H9 (cell line): ENCODE measurements around the gene MYCBP2. TPM values are rescaled to one million over a fixed set of nuclear protein-coding genes. Genes with fewer than 3 reads are reported as not detected.

ENCODE experiments used
- DNase-seq: peaks from one replicate; pipeline ENCODE4 v3.0.0-alpha.2; 2017
- H2AFZ ChIP-seq: one replicate; pipeline ENCODE4 v1.6.1; 2013; ENCODE audit warnings: mild to moderate bottlenecking, low read length, control low read depth, moderate library complexity
- H2AK5ac ChIP-seq: 2 replicates; pipeline ENCODE4 v1.6.1; 2013; ENCODE audit warnings: low read length, control low read depth, mixed read lengths; ENCODE audit not compliant: insufficient read length
- H2BK120ac ChIP-seq: one replicate; pipeline ENCODE4 v1.6.1; 2013; ENCODE audit warnings: low read depth, mild to moderate bottlenecking, low read length, control low read depth, inconsistent platforms; ENCODE audit not compliant: poor library complexity, severe bottlenecking
- H2BK12ac ChIP-seq: 2 replicates; pipeline ENCODE4 v1.6.1; 2013; ENCODE audit warnings: low read length, control low read depth, mixed read lengths, low read depth; ENCODE audit not compliant: insufficient read length
- H2BK15ac ChIP-seq: 2 replicates; pipeline ENCODE4 v1.6.1; 2013; ENCODE audit warnings: low read depth, low read length, control low read depth
- H2BK20ac ChIP-seq: one replicate; pipeline ENCODE4 v1.6.1; 2013; ENCODE audit warnings: low read depth, mild to moderate bottlenecking, low read length, control low read depth, inconsistent platforms; ENCODE audit not compliant: poor library complexity, severe bottlenecking
- H2BK5ac ChIP-seq: 2 replicates; pipeline ENCODE4 v1.6.1; 2013; ENCODE audit warnings: low read length, control low read depth, mixed read lengths; ENCODE audit not compliant: insufficient read length
- H3K14ac ChIP-seq: 2 replicates; pipeline ENCODE4 v1.6.1; 2013; ENCODE audit warnings: low read length, control low read depth; ENCODE audit not compliant: insufficient read depth
- H3K18ac ChIP-seq: 2 replicates; pipeline ENCODE4 v1.6.1; 2013; ENCODE audit warnings: low read depth, mild to moderate bottlenecking, mixed read lengths, low read length, control low read depth; ENCODE audit not compliant: insufficient read length
- H3K23ac ChIP-seq: 2 replicates; pipeline ENCODE4 v1.6.1; 2013; ENCODE audit warnings: low read length, control low read depth, mixed read lengths, low read depth; ENCODE audit not compliant: insufficient read length
- H3K23me2 ChIP-seq: 2 replicates; pipeline ENCODE4 v1.6.1; 2013; ENCODE audit warnings: low read depth, mild to moderate bottlenecking, mixed read lengths, low read length, control low read depth; ENCODE audit not compliant: insufficient read length, poor library complexity, severe bottlenecking
- H3K27ac ChIP-seq: 2 replicates; pipeline ENCODE4 v1.5.1; 2013; ENCODE audit warnings: low read length, control low read depth, mixed read lengths, low read depth; ENCODE audit not compliant: insufficient read length
- H3K27me3 ChIP-seq: 2 replicates; pipeline ENCODE4 v1.6.1; 2013; ENCODE audit warnings: low read length, control low read depth, inconsistent platforms; ENCODE audit not compliant: insufficient read depth
- H3K4ac ChIP-seq: 2 replicates; pipeline ENCODE4 v1.6.1; 2013; ENCODE audit warnings: low read depth, mild to moderate bottlenecking, control low read depth, inconsistent platforms, low read length, moderate library complexity
- H3K4me1 ChIP-seq: 2 replicates; pipeline ENCODE4 v1.6.1; 2013; ENCODE audit warnings: low read length, control low read depth, inconsistent platforms; ENCODE audit not compliant: insufficient read depth
- H3K4me2 ChIP-seq: 2 replicates; pipeline ENCODE4 v1.6.1; 2013; ENCODE audit warnings: low read length, control low read depth, mixed read lengths; ENCODE audit not compliant: insufficient read length, insufficient read depth
- H3K56ac ChIP-seq: 2 replicates; pipeline ENCODE4 v1.6.1; 2013; ENCODE audit warnings: low read depth, mild to moderate bottlenecking, mixed read lengths, low read length, control low read depth; ENCODE audit not compliant: insufficient read length
- H3K79me1 ChIP-seq: 2 replicates; pipeline ENCODE4 v1.6.1; 2013; ENCODE audit warnings: low read depth, mild to moderate bottlenecking, moderate library complexity, low read length, control low read depth, inconsistent platforms; ENCODE audit not compliant: insufficient read depth, poor library complexity, severe bottlenecking
- H3K79me2 ChIP-seq: 2 replicates; pipeline ENCODE4 v1.6.1; 2013; ENCODE audit warnings: low read length, control low read depth, inconsistent platforms; ENCODE audit not compliant: insufficient read depth
- H3K9ac ChIP-seq: 2 replicates; pipeline ENCODE4 v1.6.1; 2013; ENCODE audit warnings: low read length, control low read depth, mixed read lengths; ENCODE audit not compliant: insufficient read length; ENCODE audit errors: extremely low read depth
- H3K9me3 ChIP-seq: one replicate; pipeline ENCODE4 v1.6.1; 2013; ENCODE audit warnings: low read depth, low read length, inconsistent platforms; ENCODE audit not compliant: control insufficient read depth
- H3T11ph ChIP-seq: one replicate; pipeline ENCODE4 v1.6.1; 2013; ENCODE audit warnings: mild to moderate bottlenecking, low read length, control low read depth, inconsistent platforms
- H4K20me1 ChIP-seq: one replicate; pipeline ENCODE4 v1.6.1; 2013; ENCODE audit not compliant: control insufficient read depth, insufficient read length, insufficient read depth
- H4K5ac ChIP-seq: 2 replicates; pipeline ENCODE4 v1.6.1; 2013; ENCODE audit warnings: low read depth, mild to moderate bottlenecking, mixed read lengths, low read length, control low read depth; ENCODE audit not compliant: insufficient read length
- H4K8ac ChIP-seq: replicated peaks from 2 replicates; pipeline ENCODE4 v1.6.1; 2013; ENCODE audit warnings: low read length, control low read depth, mixed read lengths, low read depth; ENCODE audit not compliant: insufficient read length
- H4K91ac ChIP-seq: 2 replicates; pipeline ENCODE4 v1.6.1; 2013; ENCODE audit warnings: low read depth, mild to moderate bottlenecking, moderate library complexity, mixed read lengths, low read length, control low read depth; ENCODE audit not compliant: insufficient read length
- H3K27ac Mint-ChIP-seq, 3 experiments: 2 replicates in 2 of 3; 3 replicates in 1 of 3; pipeline ENCODE4 v1.8.0; 2020 to 2021; ENCODE audit warnings: mixed read lengths in 3 of 3, mild to moderate bottlenecking in 1 of 3, moderate library complexity in 1 of 3
- H3K27me3 Mint-ChIP-seq: 2 replicates; pipeline ENCODE4 v1.8.0; 2021; ENCODE audit warnings: low read depth, mild to moderate bottlenecking, moderate library complexity, mixed read lengths
- H3K36me3 Mint-ChIP-seq, 3 experiments: 2 replicates in 2 of 3; 3 replicates in 1 of 3; pipeline ENCODE4 v1.8.0; 2020 to 2021; ENCODE audit warnings: low read depth in 3 of 3, mixed read lengths in 3 of 3; ENCODE audit not compliant: insufficient read depth in 1 of 3
- H3K4me1 Mint-ChIP-seq, 2 experiments: 2 replicates each; pipeline ENCODE4 v1.8.0; 2020; ENCODE audit warnings: mixed read lengths in 2 of 2
- H3K4me3 Mint-ChIP-seq, 2 experiments: 2 replicates in 1 of 2; 3 replicates in 1 of 2; pipeline ENCODE4 v1.8.0; 2020 to 2021; ENCODE audit warnings: mild to moderate bottlenecking in 2 of 2, mixed read lengths in 2 of 2, moderate library complexity in 1 of 2
- H3K9me3 Mint-ChIP-seq, 2 experiments: 2 replicates in 1 of 2; 3 replicates in 1 of 2; pipeline ENCODE4 v1.8.0; 2020; ENCODE audit warnings: mild to moderate bottlenecking in 2 of 2, mixed read lengths in 2 of 2, moderate library complexity in 1 of 2
- CTCF ChIP-seq: fragments of 200-600 bp; sonication (generic); conservative IDR thresholded peaks from 3 replicates; pipeline ENCODE4 v1.8.0; 2021; ENCODE audit warnings: antibody characterized with exemption, mild to moderate bottlenecking
- whole genome bisulfite sequencing: extraction: QIAGEN DNeasy Blood & Tissue Kit; methylation state at CpG from one replicate; pipeline ENCODE4 v1.1.7; 2013; ENCODE audit warnings: missing lambda C conversion rate, low lambda C conversion rate, mixed read lengths; ENCODE audit not compliant: insufficient read length; ENCODE audit errors: extremely low coverage; 5-methylcytosine and 5-hydroxymethylcytosine counted together
- total RNA-seq: library from RNA; stranded (reverse); gene quantifications from 2 replicates; pipeline ENCODE4 v1.2.1, GENCODE V29; 2021

The MYCBP2 gene
- total RNA-seq, 1 experiment from 2014 or later, result 32.0 TPM

DNA sequence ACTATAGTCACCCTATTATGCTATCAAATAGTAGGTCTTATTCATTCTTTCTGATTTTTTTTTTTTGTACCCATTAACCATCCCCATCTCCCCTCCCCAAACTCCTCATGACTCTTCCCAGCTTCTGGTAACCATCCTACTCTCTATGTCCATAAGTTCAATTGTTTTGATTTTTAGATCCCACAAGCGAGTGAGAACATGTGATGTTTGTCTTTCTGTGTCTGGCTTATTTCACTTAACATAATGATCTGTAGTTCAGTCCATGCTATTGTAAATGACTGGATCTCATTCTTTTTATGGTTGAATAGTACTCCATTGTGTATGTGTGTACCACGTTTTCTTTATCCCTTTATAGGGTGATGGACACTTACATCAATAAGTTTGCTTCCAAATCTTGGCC lies 4.5 kb upstream of the MYCBP2 start:
- H3K56ac ChIP-seq, result no peak overlapping the region
- H3K18ac ChIP-seq, result no peak overlapping the region
- H3K79me1 ChIP-seq, result no peaks in the 10 kb centered on the region
- H3K14ac ChIP-seq, result no peak overlapping the region
- no peaks in the 10 kb centered on the region for H3K36me3 Mint-ChIP-seq
- no peak overlapping the region for H4K5ac ChIP-seq
- no peaks in the 10 kb centered on the region for H4K20me1 ChIP-seq
- no peak overlapping the region for H3K4me2 ChIP-seq
- no peak overlapping the region for H3K23ac ChIP-seq
- no peak overlapping the region for H2BK20ac ChIP-seq
- H3K4me1 ChIP-seq, result no peaks in the 10 kb centered on the region
- H3K9me3 Mint-ChIP-seq, result no peaks in the 10 kb centered on the region
- H3T11ph ChIP-seq, result no peak overlapping the region
- no peak overlapping the region for H2BK15ac ChIP-seq
- no CpG with 5 or more reads among the region's 2 CpGs for WGBS
- no peak overlapping the region for H3K4ac ChIP-seq
- no peak overlapping the region for H3K9ac ChIP-seq
- no peak overlapping the region for H2BK120ac ChIP-seq
- peaks cover 3% of the 10 kb centered on the region; the same call in 1 of the 2 replicates for H3K27me3 ChIP-seq
- H3K4me3 Mint-ChIP-seq, result no peak overlapping the region
- H3K27ac Mint-ChIP-seq, result no peak overlapping the region
- H4K91ac ChIP-seq, result no peak overlapping the region
- no peak overlapping the region for H2AK5ac ChIP-seq
- H2BK12ac ChIP-seq, result no peak overlapping the region
- no peak overlapping the region for H2AFZ ChIP-seq
- no peak overlapping the region for H2BK5ac ChIP-seq
- no peak for TF ChIP-seq CTCF
- no peak overlapping the region for H3K27ac ChIP-seq
- H3K9me3 ChIP-seq, result no peaks in the 10 kb centered on the region
- peaks cover 7% of the 10 kb centered on the region for H3K23me2 ChIP-seq
- no peaks in the 10 kb centered on the region for H3K79me2 ChIP-seq
- H4K8ac ChIP-seq, result no peak overlapping the region
- no peak for DNase-seq
- H3K27me3 Mint-ChIP-seq, result peaks cover 26% of the 10 kb centered on the region
- H3K4me1 Mint-ChIP-seq, result peaks cover 14 to 24% of the 10 kb centered on the region in 2 experiments
